Dedifferentiated amniotic fluid mesenchymal stem cell (primary cell): Measurements from ENCODE around the gene CCDC107.

Experiments
- DNase-seq: peaks from one replicate; pipeline ENCODE4 v3.0.0-alpha.2; 2016; ENCODE audit errors: extremely low spot score

CCDC107 gene

DNA sequence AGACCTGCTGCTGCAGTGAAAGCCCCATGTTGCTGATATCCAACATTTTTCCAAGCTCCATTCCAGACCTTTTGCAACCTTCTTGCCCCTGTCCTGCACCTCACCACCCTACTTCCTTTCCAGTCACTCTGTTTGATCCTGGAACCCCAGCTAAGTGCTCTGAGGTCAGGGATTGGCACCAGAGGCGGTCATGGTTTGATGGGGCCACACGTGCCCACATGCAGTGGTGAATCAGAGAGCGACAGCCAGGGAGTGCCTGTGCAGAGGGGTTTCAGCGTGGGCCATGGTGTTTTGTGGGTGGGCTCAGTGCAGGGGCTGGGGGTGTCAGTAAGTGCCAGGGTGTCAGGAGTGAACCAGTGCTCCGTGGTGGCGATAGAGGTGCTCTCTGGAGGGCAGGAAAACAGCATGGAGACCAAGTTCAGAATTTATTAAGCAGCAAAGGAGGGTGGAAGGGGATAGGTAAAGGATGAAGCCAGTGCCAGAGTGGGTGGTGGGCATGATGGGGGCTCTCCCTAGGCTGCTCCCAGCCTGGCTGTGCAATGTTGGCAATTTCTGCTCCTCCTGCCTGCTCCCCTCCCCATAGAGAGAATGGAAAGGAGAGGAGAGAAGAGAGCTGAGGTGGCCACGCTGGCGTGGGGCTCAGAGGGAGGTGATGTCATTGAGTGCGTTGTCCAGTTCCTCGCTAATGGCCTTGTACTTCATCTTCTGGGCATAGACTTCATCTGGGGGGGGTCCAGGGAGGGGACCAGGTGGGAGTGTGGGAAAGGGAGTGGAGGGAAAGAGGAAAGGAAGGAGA is 24.6 kb downstream of the CCDC107 start:
- no peak for DNase-seq

GRCh38 chr9:35683323-35683722 is 25.2 kb downstream of the CCDC107 start:
- no peak for DNase-seq

DNA sequence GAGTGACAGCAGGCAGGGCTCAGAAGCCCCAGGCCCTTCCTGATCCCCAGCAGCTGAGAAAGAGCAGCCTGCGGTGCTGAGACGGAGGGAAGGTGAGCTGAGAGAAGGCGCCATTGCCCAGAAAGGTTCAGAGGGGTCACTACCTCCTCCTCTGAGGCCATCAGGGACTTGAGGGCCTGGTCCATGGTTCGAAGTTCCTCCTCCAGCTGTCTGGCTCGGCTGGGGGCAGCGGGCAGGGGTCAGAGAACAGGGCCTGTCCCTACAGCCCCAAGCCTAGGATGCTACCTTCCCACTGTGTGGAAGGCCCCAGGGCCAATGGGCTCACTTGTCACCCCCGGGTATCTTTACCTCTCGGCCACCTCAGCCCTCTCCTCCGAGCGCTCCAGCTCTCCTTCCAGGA is 26.8 kb downstream of the CCDC107 start:
- no peak for DNase-seq

DNA sequence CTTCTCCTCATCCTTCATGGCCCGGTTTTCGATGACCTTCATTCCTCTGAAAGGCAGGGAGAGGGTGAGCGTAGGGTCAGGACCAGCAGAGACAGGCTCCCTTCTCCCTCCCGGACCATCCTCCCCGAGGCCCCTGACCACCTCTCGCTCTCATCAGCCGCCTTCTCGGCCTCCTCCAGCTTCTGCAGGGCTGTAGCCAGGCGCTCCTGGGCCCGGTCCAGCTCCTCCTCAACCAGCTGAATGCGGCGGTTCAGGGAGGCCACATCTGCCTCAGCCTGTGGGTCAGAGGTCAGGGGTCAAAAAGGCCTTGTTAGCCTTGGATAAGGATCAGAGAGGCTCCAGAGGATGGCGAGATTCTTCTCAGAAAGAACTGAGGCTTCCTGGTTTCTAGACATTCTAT is 27.4 kb downstream of the CCDC107 start:
- DNase-seq: no peak

DNA sequence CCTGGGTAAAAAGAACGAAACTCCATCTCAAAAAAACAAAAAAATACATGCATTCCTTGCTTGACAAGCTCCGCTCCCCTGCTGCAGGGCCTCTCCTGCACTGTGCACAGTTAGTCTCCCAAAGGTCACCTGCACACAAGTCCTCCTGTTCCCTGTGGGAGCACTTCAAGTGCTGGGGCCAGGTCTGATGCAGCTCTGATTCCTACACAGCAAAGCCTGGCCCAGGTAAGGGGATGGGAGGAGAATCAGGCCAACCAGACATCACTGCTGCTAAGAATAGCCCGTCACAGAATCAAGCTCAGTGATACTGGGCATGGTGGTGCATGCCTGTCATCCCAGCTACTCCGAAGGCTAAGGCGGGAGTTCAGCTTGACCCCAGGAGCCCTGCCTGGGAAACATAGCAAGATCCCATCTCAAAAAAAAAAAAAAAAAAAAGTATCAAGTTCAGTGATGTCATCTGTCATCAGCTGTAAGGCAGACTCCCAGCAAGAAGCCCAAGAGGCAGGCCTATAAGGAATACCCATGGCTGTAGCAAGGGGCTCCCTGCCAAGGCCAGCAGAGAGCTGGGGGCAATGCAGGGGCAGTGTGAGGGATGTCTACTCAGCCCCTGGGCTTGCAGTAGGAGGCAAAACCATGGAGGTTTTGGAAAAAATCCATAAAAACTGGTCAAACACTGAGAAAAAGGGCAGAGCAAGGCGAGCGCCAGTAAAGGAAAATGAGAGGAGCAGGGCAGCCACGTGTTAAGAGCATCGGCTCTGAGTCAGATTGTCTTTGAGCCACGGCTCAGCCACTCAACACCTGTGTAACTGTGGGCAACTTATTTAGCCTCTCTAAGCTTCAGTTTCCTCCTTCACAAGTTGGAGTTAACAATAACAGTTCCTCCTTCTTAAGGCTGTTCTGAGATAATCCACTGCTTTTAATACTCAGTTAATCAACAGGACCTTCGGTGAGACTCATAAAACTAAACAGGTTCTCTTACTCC is 28.4 kb downstream of the CCDC107 start:
- DNase-seq: peak; percentile 50

DNA sequence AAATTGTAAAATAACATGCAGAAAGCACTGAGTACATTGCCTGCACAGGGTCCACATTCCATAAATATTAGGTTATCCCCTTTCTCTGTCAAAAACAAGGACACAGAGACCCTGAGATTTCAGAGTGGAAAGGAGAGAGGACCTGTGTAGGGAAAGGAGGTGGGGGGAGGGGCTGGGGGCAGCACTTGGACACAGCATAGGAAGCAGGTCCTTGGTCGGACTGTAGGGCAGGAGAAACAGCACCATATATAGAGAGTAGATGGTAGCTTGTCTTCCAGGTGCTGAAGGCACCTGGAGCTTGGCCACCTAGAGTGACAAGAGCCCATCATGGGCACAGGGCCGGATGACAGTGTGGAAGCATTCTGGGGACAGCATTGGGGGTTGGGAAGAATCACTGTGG is 29.2 kb downstream of the CCDC107 start:
- no peak for DNase-seq

DNA sequence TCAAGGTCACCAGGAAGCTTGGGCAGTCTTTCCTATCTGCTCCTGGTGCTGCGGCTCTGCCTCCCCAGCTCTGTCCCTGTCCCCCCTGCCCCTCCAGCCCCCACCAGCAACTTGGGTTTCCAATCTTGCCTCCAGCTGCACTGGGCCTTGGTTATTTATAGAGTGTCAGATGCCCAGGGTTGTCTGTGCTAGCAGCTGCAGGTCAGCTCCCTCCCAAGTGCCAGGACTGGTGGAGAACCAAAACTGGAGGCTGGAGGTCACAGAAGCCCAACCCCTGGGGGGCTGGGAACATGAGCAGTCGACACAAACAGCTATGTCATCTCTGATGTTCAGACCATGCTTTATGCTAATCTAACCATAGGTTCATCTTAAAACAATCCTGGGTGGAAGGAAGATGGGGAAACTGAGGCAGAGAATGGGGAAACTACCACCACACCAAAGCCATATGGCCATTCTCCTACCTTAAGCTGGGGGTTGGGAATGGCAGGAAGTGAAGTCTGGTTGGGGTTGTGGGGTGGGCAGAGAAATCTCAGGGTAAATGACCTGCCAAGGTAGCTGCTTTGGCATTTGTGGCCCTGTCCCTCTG is 30.0 kb downstream of the CCDC107 start:
- DNase-seq: no peak

DNA sequence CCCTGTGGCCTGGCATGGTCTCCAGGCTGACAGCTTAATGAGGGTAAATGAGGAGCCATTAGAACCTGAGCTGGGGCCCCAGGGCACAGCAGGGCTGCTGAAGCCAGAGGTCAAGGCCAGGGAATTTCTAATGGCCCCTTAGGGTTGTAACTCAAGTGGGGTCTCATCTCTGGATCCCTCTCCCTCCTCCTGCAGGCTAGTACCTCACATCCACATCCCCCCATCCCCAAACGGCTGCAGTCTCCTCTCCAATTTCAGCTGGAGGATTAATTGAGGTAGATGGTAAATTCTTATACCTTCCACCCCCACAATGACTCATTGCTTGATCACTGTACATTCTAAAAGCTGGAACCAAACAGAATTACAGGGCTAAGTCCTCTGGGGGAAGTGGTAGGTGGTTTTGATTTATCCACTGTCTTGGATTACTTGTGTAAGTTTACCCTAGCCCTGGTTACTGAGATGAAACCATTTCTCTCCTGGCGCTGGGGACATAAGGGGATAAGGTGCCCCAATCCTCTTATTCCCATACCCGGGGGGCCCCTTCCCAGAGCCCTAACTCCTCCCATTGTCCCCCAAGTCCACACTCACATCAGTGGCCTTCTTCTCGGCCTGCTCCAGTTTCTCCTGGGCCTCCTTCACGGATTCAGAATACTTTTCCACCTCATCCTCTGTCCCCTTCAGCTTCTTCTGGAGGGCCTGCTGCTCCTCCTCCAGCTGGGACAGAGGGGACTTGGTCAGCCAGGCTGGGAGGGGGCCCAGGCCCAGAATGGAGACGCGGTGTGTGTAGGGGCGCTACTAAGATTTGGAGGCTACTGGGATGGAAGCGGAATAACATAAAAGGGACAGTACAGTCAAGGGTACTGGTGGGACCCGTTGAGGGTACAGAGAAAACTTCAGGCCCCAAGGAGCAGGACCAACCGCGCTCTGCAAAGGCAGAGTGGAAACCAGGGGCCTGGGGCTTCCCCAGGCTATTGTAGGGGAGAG is 30.8 kb downstream of the CCDC107 start:
- DNase-seq: peak; percentile 68

DNA sequence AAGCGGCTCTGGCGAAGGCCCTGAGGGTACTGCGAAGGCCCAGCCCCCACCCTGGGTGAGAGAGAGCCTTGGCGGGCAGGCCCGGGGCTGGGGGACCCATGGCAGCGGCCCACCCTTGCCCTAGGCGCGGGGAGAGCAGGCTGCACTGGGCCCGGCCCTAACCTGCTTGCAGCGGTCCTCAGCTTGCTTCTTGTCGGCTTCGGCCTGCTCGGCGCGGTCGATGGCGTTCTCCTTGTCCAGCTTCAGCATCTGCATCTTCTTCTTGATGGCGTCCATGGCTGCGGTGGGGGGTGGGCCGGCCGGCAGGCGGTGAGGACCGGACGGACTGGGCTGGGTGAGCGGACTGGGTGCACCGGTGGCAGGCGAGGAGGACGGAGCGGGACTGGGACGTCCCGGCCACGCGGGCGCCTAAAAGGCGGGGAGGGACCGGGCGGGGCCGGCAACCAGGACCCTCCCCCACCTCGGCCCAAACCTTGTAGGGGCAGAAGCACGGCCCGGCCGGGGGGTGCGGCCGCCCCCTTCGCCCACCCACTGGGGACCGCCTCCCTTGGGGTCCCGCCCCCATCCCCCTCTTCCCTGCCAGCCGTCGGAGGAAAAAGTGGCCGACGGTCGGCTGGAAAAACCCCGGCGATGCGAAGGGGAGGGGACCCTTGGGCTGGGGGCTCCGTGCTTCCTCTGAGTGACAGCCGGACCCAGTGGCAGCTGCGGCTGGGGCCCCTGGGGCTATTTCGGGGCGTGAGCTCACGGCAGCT is 31.6 kb downstream of the CCDC107 start, which contains the start of gene TPM2:
Gene TPM2, minus strand, starts transcription at position 384 of the 752 bp plus-strand sequence. Its CDS starts 108 bp downstream, at position 276.
- peak; percentile 61 for DNase-seq

DNA sequence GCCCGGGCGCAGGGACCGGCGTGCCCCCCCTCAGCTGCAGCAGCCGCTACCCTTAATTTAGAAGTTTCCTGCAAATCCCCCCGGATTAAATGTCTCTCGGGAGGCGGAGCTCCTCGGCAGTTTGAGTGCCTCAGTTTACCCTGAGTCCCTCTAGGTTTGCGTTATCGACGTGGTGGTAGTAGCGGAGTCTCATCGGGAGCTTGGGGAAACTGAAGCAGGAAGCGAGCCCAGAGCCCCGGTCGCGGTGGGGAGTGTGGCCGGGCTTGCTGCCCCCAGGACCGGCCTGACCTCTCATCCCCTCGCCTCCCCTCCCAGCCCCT is 32.2 kb downstream of the CCDC107 start:
- no peak for DNase-seq

DNA sequence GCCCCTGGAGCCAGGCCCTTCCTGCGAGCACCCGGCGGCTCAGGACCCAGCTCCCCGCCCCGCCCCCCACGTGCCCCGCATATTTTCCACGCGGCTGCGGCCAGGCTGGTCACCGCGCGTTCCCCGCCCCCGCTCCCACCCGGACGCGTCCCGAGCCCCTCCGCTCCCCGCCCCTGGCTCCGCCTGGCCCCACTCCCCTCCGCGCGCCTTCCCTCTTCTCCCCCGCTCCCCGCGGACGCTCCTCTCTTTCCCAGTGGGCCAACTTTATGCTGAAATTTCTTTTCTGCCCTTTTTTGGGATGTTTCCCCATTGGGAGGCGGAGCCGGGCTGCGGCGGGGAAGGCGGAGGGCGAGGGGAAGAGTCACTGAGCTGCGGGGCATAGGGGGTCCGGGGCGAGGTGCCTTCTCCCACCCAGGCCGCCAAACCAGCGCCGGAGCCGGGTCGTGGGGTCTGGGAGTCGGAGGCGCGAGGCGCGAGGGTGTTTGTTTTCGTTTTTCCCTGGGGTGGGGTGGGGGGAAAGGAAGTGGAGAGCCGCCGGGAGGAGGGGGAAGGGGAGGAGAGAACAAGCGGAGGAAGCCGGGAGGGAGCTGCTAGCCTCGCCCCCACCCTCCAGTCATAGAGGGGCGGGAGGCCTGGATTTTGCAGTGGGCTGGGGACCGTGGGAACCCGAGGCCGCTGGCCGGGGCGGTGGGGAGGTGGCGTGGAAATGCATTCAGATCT is 32.7 kb downstream of the CCDC107 start:
- peak; percentile 54 for DNase-seq

GRCh38 chr9:35691334-35691650 is 33.2 kb downstream of the CCDC107 start:
- DNase-seq: no peak

- DNase-seq: no peak
These were observed 33.7 kb downstream of the CCDC107 start for GRCh38 chr9:35691757-35692301.

GRCh38 chr9:35695943-35696401 is 37.9 kb downstream of the CCDC107 start:
- no peak for DNase-seq

GRCh38 chr9:35696520-35697215 is 38.6 kb downstream of the CCDC107 start:
- DNase-seq: no peak

DNA sequence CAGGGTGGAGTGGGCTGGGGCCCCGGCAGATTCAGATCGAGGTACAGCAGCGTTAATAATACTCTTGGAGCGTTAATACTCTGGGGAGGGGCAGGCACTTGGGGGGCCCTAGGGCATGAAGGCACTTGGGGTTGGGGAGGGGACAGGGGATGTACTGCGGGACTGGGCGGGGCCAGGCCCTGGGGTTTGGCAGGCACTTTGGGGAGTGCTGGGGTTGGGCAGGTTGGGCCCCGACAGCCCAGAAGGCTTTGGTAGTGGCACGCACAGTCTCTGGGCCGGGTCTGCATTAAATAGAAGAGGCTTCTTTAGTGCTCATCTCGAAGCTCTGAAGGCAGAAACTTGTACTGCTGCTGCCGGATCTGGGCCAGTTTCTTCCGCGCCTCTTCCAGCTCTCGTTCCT is 39.4 kb downstream of the CCDC107 start:
- DNase-seq: no peak

DNA sequence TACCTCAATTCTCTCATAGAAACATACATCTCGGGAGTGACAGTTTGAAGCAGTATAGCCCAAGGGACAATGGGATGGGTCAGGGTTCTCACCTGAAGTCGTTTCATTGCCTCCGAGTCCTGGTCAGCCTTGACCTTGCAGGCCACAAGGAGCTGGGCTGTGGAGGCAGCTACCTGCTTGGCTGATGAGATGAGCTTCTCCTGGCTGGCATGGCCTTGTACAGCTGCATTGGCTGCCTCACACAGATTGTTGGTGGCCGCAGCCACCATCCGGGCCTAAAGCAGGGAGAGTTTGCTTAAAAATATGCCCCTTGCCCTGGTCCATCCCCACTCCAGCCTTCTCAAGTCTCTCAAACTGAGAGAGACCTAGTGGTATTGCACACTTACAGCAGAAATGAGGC is 40.1 kb downstream of the CCDC107 start:
- DNase-seq: no peak

DNA sequence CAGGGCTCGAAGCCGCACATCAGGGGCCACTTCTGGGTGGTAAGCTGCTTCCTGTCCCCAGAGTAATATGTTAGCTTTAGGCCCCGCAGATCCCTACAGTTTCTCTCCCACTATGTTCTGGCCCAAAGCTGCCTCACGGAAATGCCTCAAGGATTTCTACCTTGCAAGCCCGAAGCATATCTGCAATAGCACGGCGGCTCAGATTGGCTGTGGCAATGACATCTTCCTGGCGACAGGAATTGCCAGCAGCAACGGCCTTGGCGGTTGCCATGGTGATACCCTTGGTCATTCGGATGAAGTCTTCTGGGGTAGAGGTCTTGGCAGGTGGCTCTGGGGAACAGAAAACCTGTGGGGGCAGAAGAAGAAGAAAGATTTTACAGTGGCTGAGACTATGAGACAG is 41.9 kb downstream of the CCDC107 start:
- DNase-seq: no peak

DNA sequence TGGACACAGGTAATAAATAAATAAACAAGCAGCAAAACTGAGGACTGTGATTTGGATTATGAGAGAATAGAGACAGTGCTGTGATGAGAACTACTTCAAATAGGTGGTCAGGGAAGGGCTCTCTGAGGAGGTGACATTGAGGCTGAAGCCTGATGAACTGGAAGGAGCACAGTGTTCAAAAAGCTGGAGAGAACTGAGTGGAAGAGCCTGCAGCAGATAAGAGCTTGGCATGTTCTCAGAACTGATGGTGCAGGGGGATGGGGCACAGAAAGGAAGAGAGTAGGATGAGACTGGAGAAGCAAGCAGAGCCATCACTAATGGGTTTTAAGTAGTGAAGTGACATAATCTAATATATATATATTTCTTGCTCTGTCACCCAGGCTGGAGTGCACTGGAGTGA is 42.9 kb downstream of the CCDC107 start:
- no peak for DNase-seq
